ENCODE measurements around the gene MEX3B.

Gene MEX3B

DNA sequence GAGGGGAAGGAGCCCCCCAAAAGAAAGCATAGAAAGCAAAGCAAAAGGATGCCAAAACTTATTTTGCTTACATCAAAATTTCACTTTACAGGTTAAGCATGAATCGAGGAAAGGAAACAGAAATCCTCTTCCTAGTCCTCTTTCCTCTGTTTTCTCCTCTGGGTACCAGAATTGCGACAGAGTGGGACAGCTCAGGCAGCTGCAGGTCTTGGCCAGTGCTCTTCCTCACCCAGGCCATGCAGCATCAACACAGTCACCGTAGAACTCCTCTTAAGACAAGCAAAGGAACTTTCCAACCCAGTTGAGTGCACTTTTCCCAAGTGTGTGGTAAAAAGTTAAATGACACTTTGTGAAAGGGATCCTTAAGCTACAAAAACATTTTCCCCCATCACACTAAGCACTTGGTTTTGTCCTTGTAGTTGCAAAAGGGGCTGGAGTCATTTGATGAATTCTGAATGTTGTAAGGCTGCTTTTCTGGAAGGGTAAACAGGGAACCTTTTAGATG, 45.9 kb upstream of the MEX3B start:
- H3K36me3 ChIP-seq (ENCODE audit: control insufficient read depth, low read length) = no peaks in the 10 kb centered on the region
- no peaks in the 10 kb centered on the region for H3K9me2 ChIP-seq (replicated peaks; ENCODE audit: control insufficient read depth, low read length)
- no peaks in the 10 kb centered on the region for H3K4me1 ChIP-seq (ENCODE audit: control insufficient read depth, low read length)
- no peaks in the 10 kb centered on the region for H3K79me2 ChIP-seq (ENCODE audit: control insufficient read depth, low read length)
- H3K4me3 ChIP-seq (ENCODE audit: low read length) = no peak overlapping the region
- H3K27ac ChIP-seq (ENCODE audit: low read depth, low read length) = no peak overlapping the region
- no peaks in the 10 kb centered on the region for H3K9me3 ChIP-seq (ENCODE audit: control insufficient read depth, insufficient read depth, low read length)
- no peak overlapping the region for H3K4me2 ChIP-seq (ENCODE audit: low read length)
- no peaks in the 10 kb centered on the region for H4K20me1 ChIP-seq (ENCODE audit: control insufficient read depth, insufficient read depth, low read depth, low read length)
- H3F3A ChIP-seq (ENCODE audit: control insufficient read depth, insufficient read depth) = no peaks in the 10 kb centered on the region
- no peaks in the 10 kb centered on the region for H3K27me3 ChIP-seq (ENCODE audit: control insufficient read depth, low read length)
- TF ChIP-seq, protein P1, sequence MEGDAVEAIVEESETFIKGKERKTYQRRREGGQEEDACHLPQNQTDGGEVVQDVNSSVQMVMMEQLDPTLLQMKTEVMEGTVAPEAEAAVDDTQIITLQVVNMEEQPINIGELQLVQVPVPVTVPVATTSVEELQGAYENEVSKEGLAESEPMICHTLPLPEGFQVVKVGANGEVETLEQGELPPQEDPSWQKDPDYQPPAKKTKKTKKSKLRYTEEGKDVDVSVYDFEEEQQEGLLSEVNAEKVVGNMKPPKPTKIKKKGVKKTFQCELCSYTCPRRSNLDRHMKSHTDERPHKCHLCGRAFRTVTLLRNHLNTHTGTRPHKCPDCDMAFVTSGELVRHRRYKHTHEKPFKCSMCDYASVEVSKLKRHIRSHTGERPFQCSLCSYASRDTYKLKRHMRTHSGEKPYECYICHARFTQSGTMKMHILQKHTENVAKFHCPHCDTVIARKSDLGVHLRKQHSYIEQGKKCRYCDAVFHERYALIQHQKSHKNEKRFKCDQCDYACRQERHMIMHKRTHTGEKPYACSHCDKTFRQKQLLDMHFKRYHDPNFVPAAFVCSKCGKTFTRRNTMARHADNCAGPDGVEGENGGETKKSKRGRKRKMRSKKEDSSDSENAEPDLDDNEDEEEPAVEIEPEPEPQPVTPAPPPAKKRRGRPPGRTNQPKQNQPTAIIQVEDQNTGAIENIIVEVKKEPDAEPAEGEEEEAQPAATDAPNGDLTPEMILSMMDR (IDR thresholded peaks at IDR 0.05; ENCODE audit: low read depth, low read length, poor library complexity, severe bottlenecking) = no peak
- no peak for TF ChIP-seq EZH2phosphoT487 (IDR thresholded peaks at IDR 0.05; ENCODE audit: borderline replicate concordance, low read length)

DNA sequence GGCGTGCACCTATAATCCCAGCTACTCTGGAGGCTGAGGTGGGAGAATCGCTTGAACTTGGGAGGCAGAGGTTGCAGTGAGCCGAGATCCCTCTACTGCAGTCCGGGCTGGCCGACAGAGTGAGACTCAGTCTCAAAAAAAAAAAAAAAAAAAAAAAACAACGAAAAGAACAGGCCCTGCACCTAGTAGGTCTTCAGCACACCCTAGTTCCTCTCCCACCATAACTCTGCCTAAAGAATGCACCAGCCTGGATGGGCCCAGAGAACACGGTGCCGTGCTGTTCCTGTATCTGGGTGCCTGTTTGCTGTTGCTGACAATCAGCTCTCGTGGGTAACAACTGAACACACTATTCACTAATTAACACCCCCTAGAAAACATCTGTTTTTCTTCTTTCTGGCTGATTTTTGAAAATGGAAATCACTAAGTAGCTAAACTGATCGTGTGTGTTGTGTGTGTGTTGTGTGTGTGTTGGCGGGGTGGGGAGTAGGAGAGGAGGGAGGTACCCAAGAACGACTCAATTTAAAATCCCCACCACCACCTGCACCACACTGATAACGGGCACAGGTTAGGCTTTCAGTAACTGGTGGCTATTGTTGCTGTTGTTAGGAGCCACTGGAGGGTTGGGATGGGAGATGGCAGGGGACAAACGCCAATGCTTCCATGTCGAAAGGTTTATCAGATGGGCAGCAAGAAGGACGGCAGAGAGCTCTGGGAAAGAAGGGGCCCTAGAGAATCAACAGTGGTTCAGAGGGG, 40.6 kb upstream of the MEX3B start:
- Histone ChIP-seq H3K79me2 (ENCODE audit: control insufficient read depth, low read length) (no peaks in the 10 kb centered on the region), H3K4me3 (ENCODE audit: low read length) (no peak overlapping the region), H3K4me1 (ENCODE audit: control insufficient read depth, low read length) (no peaks in the 10 kb centered on the region), H3K36me3 (ENCODE audit: control insufficient read depth, low read length) (no peaks in the 10 kb centered on the region), H4K20me1 (ENCODE audit: control insufficient read depth, insufficient read depth, low read depth, low read length) (no peaks in the 10 kb centered on the region), H3F3A (ENCODE audit: control insufficient read depth, insufficient read depth) (no peaks in the 10 kb centered on the region), H3K4me2 (ENCODE audit: low read length) (no peak overlapping the region), H3K9me3 (ENCODE audit: control insufficient read depth, insufficient read depth, low read length) (no peaks in the 10 kb centered on the region), H3K27me3 (ENCODE audit: control insufficient read depth, low read length) (0 out of 2 replicates have a peak, but pooled peaks cover 6% of the 10 kb centered on the region), H3K27ac (ENCODE audit: low read depth, low read length) (no peak overlapping the region), H3K9me2 (replicated peaks; ENCODE audit: control insufficient read depth, low read length) (no peaks in the 10 kb centered on the region)
- TF ChIP-seq, protein P1 (IDR thresholded peaks at IDR 0.05; ENCODE audit: low read depth, low read length, poor library complexity, severe bottlenecking) = no peak
- TF ChIP-seq EZH2phosphoT487 (IDR thresholded peaks at IDR 0.05; ENCODE audit: borderline replicate concordance, low read length) = no peak

DNA sequence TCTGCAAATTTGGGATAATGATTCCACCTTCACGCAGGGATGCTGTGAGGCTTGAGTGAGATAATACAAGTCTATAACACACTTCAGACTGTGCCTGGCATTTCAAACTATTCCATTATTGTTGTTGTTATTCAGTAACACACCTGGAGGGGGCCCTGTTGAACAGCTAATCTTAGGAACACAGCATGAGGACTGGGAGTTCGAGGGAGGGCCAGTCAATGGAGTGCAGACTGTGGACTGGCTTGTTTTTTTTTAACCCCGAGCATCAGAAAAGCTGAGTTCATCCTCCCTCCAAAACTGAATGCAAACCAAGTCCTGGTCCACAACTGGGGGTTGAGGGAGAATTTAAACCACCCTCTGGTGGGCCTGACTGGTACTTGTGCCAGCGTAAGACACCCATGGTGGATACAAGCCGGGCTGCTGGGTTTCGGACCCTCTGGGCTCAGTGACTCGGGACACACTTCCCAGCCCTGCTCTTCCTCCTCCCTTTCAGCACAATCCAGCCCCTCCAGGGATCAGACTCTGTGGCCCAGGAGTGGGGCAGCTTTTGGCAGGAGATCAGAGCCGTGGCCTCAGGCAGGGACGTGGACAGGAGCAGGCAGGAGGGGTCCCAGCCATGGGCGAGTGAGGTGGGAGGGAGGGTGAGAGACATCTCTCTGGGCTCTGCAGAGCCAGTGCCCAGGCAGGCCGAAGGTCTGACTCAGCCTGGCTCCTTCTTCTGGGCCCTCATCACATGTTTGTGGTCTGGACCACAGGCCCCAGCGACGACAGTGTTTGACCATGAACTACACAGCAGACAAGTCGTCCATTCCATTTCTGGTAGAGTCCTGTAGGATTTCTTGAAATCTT, 36.3 kb upstream of the MEX3B start:
- Histone ChIP-seq H3K27me3 (ENCODE audit: control insufficient read depth, low read length) (peaks cover 9% of the 10 kb centered on the region; the same call in 1 of the 2 replicates), H3K4me2 (ENCODE audit: low read length) (no peak overlapping the region), H3K4me1 (ENCODE audit: control insufficient read depth, low read length) (no peaks in the 10 kb centered on the region), H3K4me3 (ENCODE audit: low read length) (no peak overlapping the region), H3K27ac (ENCODE audit: low read depth, low read length) (no peak overlapping the region), H4K20me1 (ENCODE audit: control insufficient read depth, insufficient read depth, low read depth, low read length) (no peaks in the 10 kb centered on the region), H3K79me2 (ENCODE audit: control insufficient read depth, low read length) (no peaks in the 10 kb centered on the region), H3K9me3 (ENCODE audit: control insufficient read depth, insufficient read depth, low read length) (no peaks in the 10 kb centered on the region), H3K9me2 (replicated peaks; ENCODE audit: control insufficient read depth, low read length) (no peaks in the 10 kb centered on the region), H3F3A (ENCODE audit: control insufficient read depth, insufficient read depth) (no peaks in the 10 kb centered on the region), H3K36me3 (ENCODE audit: control insufficient read depth, low read length) (no peaks in the 10 kb centered on the region)
- TF ChIP-seq, protein P1 (IDR thresholded peaks at IDR 0.05; ENCODE audit: low read depth, low read length, poor library complexity, severe bottlenecking) = no peak
- no peak for TF ChIP-seq EZH2phosphoT487 (IDR thresholded peaks at IDR 0.05; ENCODE audit: borderline replicate concordance, low read length)

Data from DOHH2 (cell line).